ENCODE data around the gene TAOK3.

The TAOK3 gene

GRCh38 chr12:118377021-118377883, 4.5 kb upstream of the TAOK3 start:
- Mint-ChIP-seq H3K4me3 (peak overlapping the region; percentile 87 to 99), H3K9me3 (no peaks in the 10 kb centered on the region), H3K27me3 (no peaks in the 10 kb centered on the region), H3K4me1 (peaks cover 33% of the 10 kb centered on the region), H3K27ac (peak overlapping the region; percentile 96 to 100)
- ATAC-seq, result no peak
- DNase-seq, result peak in 1 of 2 donors; percentile 13

GRCh38 chr12:118376089-118377020, 3.6 kb upstream of the TAOK3 start, which contains the start of gene SUDS3:
SUDS3 (plus strand) TSS chr12:118376555; CDS start chr12:118376692, 137 bp downstream.
- peak within 1 kb of the TSS; percentile 100 for H3K27ac Mint-ChIP-seq
- no peaks in the 10 kb centered on the region for H3K27me3 Mint-ChIP-seq
- DNase-seq (peak; percentile 93 to 95), ATAC-seq (peak; percentile 40)
- H3K9me3 Mint-ChIP-seq, result no peaks in the 10 kb centered on the region
- peaks cover 41% of the 10 kb centered on the region for H3K4me1 Mint-ChIP-seq
- H3K4me3 Mint-ChIP-seq, result peak within 1 kb of the TSS; percentile 87 to 99

DNA sequence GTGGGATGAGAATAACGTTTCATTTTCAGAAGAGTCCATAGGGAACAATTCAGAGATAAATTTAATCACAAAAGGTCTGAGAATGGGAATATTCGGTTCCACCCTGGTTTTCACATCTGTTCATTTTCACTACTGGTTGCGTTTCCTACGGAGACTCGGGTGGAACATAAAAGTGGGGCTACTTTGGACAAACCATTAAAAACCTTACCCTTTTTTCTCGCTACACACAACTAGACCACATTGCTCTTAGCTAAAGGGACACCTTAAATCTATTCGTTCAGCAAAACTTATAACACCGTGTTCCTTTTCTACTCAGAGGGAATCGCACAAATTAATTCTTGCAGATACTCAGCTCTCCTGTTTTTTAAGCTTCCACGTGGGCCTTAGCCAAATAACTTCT, 2.6 kb upstream of the TAOK3 start:
- H3K27me3 Mint-ChIP-seq, result no peaks in the 10 kb centered on the region
- peak overlapping the region; percentile 12 to 100 for H3K27ac Mint-ChIP-seq
- no peak for DNase-seq
- H3K4me3 Mint-ChIP-seq, result peak overlapping the region; percentile 87 to 99
- no peaks in the 10 kb centered on the region for H3K9me3 Mint-ChIP-seq
- ATAC-seq, result no peak
- peaks cover 49% of the 10 kb centered on the region for H3K4me1 Mint-ChIP-seq

DNA sequence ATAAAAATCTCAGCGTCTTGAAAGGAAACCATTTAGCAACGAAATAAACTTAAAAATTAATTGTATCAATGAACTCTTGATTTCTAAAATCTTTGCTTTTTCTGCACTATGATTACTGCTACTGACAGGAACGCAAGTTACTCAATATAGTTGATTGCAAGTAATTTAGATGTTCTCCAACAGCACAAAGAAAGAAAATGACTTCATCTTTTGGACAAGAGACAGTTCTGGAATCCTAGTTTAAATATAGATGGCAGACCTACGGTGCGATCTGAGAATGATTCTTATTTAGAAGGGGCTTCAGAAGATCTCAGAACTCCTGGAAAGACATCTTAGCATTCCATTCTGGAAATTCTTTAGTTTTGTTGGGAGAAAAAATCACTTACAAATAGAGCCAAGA, 2.2 kb upstream of the TAOK3 start:
- Mint-ChIP-seq H3K9me3 (no peaks in the 10 kb centered on the region), H3K4me1 (peaks cover 49% of the 10 kb centered on the region), H3K27ac (peak overlapping the region in 1 of 2 donors; percentile 78), H3K4me3 (peak overlapping the region; percentile 52 to 61), H3K27me3 (no peaks in the 10 kb centered on the region)
- ATAC-seq (no peak), DNase-seq (no peak)

DNA sequence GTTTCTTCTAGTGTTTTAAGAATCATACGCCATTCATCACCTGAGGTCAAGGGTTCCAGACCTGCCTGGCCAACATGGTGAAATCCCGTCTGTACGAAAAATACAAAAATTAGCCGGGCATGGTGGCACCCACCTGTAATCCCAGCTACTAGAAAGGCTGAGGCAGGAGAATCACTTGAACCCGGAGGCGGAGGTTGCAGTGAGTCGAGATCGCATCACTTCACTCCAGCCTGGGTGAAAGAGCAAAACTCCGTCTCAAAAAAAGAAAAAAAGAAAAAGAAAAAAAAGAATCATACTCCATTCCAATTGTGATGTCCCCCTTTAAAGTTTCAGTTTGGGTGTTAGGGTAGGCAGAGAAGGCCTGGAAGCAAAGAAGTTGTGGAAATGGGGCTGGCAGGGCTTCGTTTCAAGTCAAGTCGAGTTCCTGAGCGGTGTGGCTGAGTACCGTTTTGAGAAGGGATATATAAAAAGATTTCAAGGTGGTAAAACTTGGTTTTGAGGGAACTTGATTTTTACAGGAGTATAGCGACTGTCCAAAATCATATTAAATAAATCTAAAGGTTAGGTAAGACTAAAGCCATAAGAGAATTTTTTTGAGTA, 1.5 kb upstream of the TAOK3 start:
- Mint-ChIP-seq H3K9me3 (no peaks in the 10 kb centered on the region), H3K27me3 (no peaks in the 10 kb centered on the region), H3K4me3 (peak overlapping the region; percentile 37 to 97), H3K27ac (peak overlapping the region in 1 of 2 donors; percentile 80), H3K4me1 (peaks cover 49% of the 10 kb centered on the region)
- no peak for DNase-seq
- no peak for ATAC-seq

GRCh38 chr12:118373616-118374015, 909 bp upstream of the TAOK3 start:
- H3K27ac Mint-ChIP-seq, result peak overlapping the region; percentile 40 to 90
- no peaks in the 10 kb centered on the region for H3K27me3 Mint-ChIP-seq
- H3K9me3 Mint-ChIP-seq, result no peaks in the 10 kb centered on the region
- H3K4me3 Mint-ChIP-seq, result peak overlapping the region; percentile 96 to 97
- DNase-seq, result no peak
- ATAC-seq, result no peak
- H3K4me1 Mint-ChIP-seq, result peaks cover 49% of the 10 kb centered on the region

- Mint-ChIP-seq H3K9me3 (no peaks in the 10 kb centered on the region), H3K27me3 (no peaks in the 10 kb centered on the region), H3K27ac (peak overlapping the region; percentile 49 to 96), H3K4me1 (peaks cover 42% of the 10 kb centered on the region), H3K4me3 (peak overlapping the region; percentile 96 to 97)
- ATAC-seq, result no peak
- DNase-seq, result peak; percentile 23 to 27
These were observed 1.1 kb downstream of the TAOK3 start for GRCh38 chr12:118371321-118372282.

- ATAC-seq, result no peak
- DNase-seq, result no peak
- H3K4me1 Mint-ChIP-seq, result peaks cover 36% of the 10 kb centered on the region
- no peak overlapping the region for H3K27ac Mint-ChIP-seq
- H3K4me3 Mint-ChIP-seq, result peak overlapping the region; percentile 96 to 97
- H3K9me3 Mint-ChIP-seq, result no peaks in the 10 kb centered on the region
- no peaks in the 10 kb centered on the region for H3K27me3 Mint-ChIP-seq
These were observed 2.1 kb downstream of the TAOK3 start for GRCh38 chr12:118370601-118371000.

GRCh38 chr12:118368821-118369220, 3.9 kb downstream of the TAOK3 start:
- Mint-ChIP-seq H3K27me3 (no peaks in the 10 kb centered on the region), H3K4me1 (peaks cover 23% of the 10 kb centered on the region), H3K4me3 (no peak overlapping the region), H3K27ac (no peak overlapping the region), H3K9me3 (no peaks in the 10 kb centered on the region)
- ATAC-seq, result no peak
- no peak for DNase-seq

- H3K27ac Mint-ChIP-seq, result no peak overlapping the region
- H3K4me3 Mint-ChIP-seq, result no peak overlapping the region
- DNase-seq (no peak), ATAC-seq (no peak)
- H3K4me1 Mint-ChIP-seq, result peaks cover 17% of the 10 kb centered on the region
- no peaks in the 10 kb centered on the region for H3K9me3 Mint-ChIP-seq
- H3K27me3 Mint-ChIP-seq, result no peaks in the 10 kb centered on the region
These were observed 10.8 kb downstream of the TAOK3 start for GRCh38 chr12:118361889-118362288.

- Mint-ChIP-seq H3K4me1 (peaks cover 25% of the 10 kb centered on the region), H3K27me3 (no peaks in the 10 kb centered on the region), H3K9me3 (no peaks in the 10 kb centered on the region), H3K4me3 (no peak overlapping the region), H3K27ac (no peak overlapping the region)
- ATAC-seq (no peak), DNase-seq (no peak)
These were observed 11.7 kb downstream of the TAOK3 start for GRCh38 chr12:118361092-118361404.

DNA sequence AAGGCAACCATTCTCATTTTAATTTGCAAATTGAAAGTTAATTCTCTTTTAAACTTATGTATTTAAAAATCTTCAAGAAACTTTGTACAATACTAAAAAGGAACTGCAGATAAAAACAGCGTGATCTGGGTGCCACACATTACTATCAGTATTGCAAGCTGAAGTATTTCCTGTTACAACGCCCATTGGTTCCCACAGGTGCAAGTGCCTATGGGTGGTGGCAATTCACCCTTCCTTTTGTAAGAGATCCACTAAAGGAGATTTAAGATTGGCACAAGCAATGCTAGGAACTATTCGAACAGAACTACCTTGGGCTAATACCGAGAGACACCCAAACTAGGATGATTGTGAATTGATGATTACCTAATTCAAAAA, 13.2 kb downstream of the TAOK3 start:
- Mint-ChIP-seq H3K27me3 (no peaks in the 10 kb centered on the region), H3K9me3 (no peaks in the 10 kb centered on the region), H3K4me3 (peak overlapping the region; percentile 83 to 92), H3K27ac (peak overlapping the region; percentile 88 to 93), H3K4me1 (peaks cover 38% of the 10 kb centered on the region)
- peak; percentile 66 for ATAC-seq
- peak in 1 of 2 donors; percentile 21 for DNase-seq

DNA sequence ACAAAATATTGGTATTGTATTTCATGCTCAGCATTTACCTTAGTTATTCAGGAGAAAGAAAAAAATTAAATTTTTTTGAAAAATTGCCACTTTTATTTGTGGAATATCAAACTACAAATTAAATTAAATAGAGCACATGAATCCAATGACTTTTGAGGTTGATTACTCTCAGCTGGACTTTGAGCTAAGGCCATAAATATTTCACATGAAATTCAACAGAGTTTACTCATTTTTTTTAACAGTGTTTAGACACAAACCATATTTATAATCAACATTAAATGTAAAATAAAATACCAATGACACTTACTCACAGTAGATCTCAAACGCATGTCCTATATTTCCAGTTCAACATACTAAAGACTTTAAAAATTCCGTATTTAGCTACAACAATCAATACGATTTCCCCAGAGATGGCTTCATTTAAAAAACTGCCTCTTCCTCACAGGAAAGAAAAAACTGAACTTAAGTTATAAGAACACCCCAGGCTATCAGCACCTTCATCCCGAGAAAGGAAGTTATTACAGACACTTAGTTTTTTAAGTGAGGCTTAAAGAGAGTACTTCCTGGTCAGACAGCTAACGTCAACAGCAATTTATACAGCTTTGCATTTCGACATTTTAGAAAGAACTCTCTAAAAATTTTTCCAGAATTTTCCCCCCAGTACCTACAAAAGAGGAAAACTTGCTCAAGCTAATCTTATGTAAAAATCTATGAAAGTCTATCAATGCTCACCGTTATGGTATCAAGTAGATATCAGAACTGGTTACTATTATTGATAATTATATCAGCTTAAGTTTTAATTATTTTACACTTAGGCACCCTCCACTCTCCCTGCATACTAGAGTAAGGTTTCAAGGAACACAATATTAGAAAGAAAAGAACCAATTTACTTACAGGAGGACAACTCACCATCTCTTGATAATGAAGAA, 13.8 kb downstream of the TAOK3 start:
- no peaks in the 10 kb centered on the region for H3K9me3 Mint-ChIP-seq
- DNase-seq (no peak), ATAC-seq (peak; percentile 43)
- peak overlapping the region; percentile 83 to 92 for H3K4me3 Mint-ChIP-seq
- no peaks in the 10 kb centered on the region for H3K27me3 Mint-ChIP-seq
- H3K27ac Mint-ChIP-seq, result peak overlapping the region; percentile 88 to 93
- H3K4me1 Mint-ChIP-seq, result peaks cover 39% of the 10 kb centered on the region

- Mint-ChIP-seq H3K27ac (peak overlapping the region; percentile 97 to 98), H3K9me3 (no peaks in the 10 kb centered on the region), H3K4me3 (peak overlapping the region; percentile 83 to 92), H3K4me1 (peaks cover 45% of the 10 kb centered on the region), H3K27me3 (no peaks in the 10 kb centered on the region)
- DNase-seq, result no peak
- no peak for ATAC-seq
These were observed 14.7 kb downstream of the TAOK3 start for GRCh38 chr12:118358008-118358359.
